T-cell (primary cell): ENCODE measurements around the gene CTRB2. TPM values are rescaled to one million over a fixed set of nuclear protein-coding genes. Genes with fewer than 3 reads are reported as not detected.

ENCODE experiments used
- ATAC-seq, 4 experiments: fragments of 200-7000 bp in 3 of 4; fragments of 150-1000 bp in 1 of 4; cut with Tn5 transposase; replicated peaks in 1 of 4; 1 replicate in 3 of 4; 2 replicates in 1 of 4; pipeline ENCODE4 v1.10.0; 2021; ENCODE audit warnings: moderate library complexity in 3 of 4, mild to moderate bottlenecking in 2 of 4, moderate number of reproducible peaks in 1 of 4
- CTCF ChIA-PET, 2 donors: fragments of 300-600 bp; sonication (Branson Sonifier 250); formaldehyde crosslinking; loops; one replicate each; lab custom pipeline; 2022; ENCODE audit warnings: antibody characterized with exemption in 2 of 2; lab: Charles Lee
- POLR2A ChIA-PET, 2 donors: fragments of 300-600 bp; sonication (Branson Sonifier 250); formaldehyde crosslinking; loops; one replicate each; lab custom pipeline; 2022; ENCODE audit warnings: antibody characterized with exemption in 2 of 2; lab: Charles Lee
- DNase-seq, 35 experiments: peaks; one replicate each; pipeline versions ENCODE4 v3.0.0 to v3.0.0-alpha.2; 2013 to 2023
- H3K27ac ChIP-seq: one replicate; pipeline ENCODE4 v1.5.1; 2013; ENCODE audit warnings: low read length
- H3K27me3 ChIP-seq, 2 experiments: replicated peaks in 1 of 2; 1 replicate in 1 of 2; 2 replicates in 1 of 2; pipeline versions ENCODE4 v1.6.1 to v1.7.0; 2013; ENCODE audit warnings: low read length in 1 of 2, mixed read lengths in 1 of 2; ENCODE audit not compliant: control insufficient read depth in 2 of 2, insufficient read depth in 2 of 2; ENCODE audit errors: extremely low read depth in 1 of 2
- H3K36me3 ChIP-seq, 2 donors: 1 replicate in 1 of 2; 2 replicates in 1 of 2; pipeline versions ENCODE4 v1.6.1 to v1.7.0; 2013; ENCODE audit warnings: low read length in 1 of 2; ENCODE audit not compliant: control insufficient read depth in 2 of 2, insufficient read depth in 1 of 2; ENCODE audit errors: extremely low read depth in 1 of 2
- H3K4me1 ChIP-seq, 2 experiments: 1 replicate in 1 of 2; 2 replicates in 1 of 2; pipeline versions ENCODE4 v1.6.1 to v1.7.0; 2013; ENCODE audit warnings: low read length in 2 of 2, mixed read lengths in 1 of 2; ENCODE audit not compliant: insufficient read depth in 2 of 2, control insufficient read depth in 1 of 2; ENCODE audit errors: extremely low read depth in 1 of 2
- H3K4me3 ChIP-seq, 2 donors: 1 replicate in 1 of 2; 2 replicates in 1 of 2; pipeline versions ENCODE4 v1.5.1 to v1.7.0; 2013; ENCODE audit warnings: mild to moderate bottlenecking in 2 of 2, low read length in 1 of 2, moderate library complexity in 1 of 2; ENCODE audit not compliant: control insufficient read depth in 1 of 2; ENCODE audit errors: extremely low read depth in 1 of 2
- H3K9me3 ChIP-seq: 2 replicates; pipeline ENCODE4 v1.7.0; 2013
- H3K27ac Mint-ChIP-seq, 2 donors: one replicate each; pipeline ENCODE4 v1.8.0; 2020 to 2021; ENCODE audit warnings: mild to moderate bottlenecking in 2 of 2, mixed read lengths in 2 of 2
- H3K27me3 Mint-ChIP-seq, 2 donors: one replicate each; pipeline ENCODE4 v1.8.0; 2021 to 2022; ENCODE audit warnings: mixed read lengths in 2 of 2
- H3K36me3 Mint-ChIP-seq: one replicate; pipeline ENCODE4 v1.8.0; 2021; ENCODE audit warnings: mixed read lengths
- H3K4me1 Mint-ChIP-seq, 3 donors: one replicate each; pipeline ENCODE4 v1.8.0; 2020 to 2022; ENCODE audit warnings: mixed read lengths in 3 of 3, mild to moderate bottlenecking in 1 of 3
- H3K4me3 Mint-ChIP-seq, 3 donors: one replicate each; pipeline ENCODE4 v1.8.0; 2020 to 2022; ENCODE audit warnings: mild to moderate bottlenecking in 3 of 3, mixed read lengths in 3 of 3, moderate library complexity in 3 of 3
- H3K9me3 Mint-ChIP-seq, 3 donors: one replicate each; pipeline ENCODE4 v1.8.0; 2020 to 2022; ENCODE audit warnings: mixed read lengths in 3 of 3
- whole genome bisulfite sequencing: methylation state at CpG from one replicate; pipeline ENCODE4 v1.1.5; 2013; ENCODE audit warnings: missing lambda C conversion rate; ENCODE audit not compliant: insufficient coverage; 5-methylcytosine and 5-hydroxymethylcytosine counted together
- total RNA-seq, 35 experiments: library from RNA in 6 of 35; stranded (reverse) in 6 of 35; fragments of 120-200 nt in 1 of 35; gene quantifications; one replicate each; pipeline versions ENCODE4 v1.2.1 to v1.2.4 and lab custom pipeline; 2013 to 2026

The CTRB2 gene
- total RNA-seq, 5 donors from 2014 or later (not counting 1 experiment from before 2014, with no cell fraction given) = 14.4 to 18.7 (median 15.1) TPM; not detected in 2

DNA sequence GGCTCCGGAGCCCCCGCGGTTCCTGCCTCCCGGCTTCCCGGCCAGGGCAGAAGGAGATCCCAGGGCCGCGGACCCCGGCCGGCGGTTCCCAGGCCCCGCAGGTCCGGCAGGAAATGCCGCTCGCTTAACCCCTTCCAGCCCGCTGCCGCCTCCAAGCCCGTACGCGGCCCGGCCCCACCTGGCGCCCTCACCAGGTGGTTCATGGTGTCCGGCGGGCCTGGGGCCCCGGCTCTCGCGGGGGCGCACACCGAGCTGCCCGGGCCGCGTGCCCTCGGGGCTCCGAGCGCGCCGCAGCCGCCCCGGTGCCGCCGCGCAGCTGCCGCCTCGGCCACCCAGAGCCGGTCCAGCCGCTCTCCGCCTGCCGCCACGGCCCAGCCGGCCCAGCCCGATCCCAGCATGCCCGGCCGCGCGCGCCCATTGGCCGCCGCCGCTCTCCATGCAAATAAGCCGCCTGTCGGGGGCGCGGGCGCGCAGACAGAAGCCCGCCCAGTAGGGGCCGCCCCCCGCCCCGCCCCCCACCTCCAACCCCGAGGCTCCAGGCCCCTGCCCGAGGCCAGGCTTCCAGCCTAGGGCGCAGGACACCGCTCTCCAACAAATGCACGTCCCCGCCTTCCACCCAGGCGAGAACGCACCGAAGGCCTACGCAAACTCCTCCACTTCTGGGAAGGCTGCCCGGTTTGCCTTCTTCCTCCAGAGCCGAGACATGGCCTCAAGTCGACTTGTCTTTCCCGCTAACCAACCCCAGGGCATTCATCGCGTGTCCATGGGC lies 44.5 kb upstream of the CTRB2 start, which contains the start of gene BCAR1:
BCAR1 (minus strand) TSS at position 345 of the 769 bp plus-strand sequence; CDS start at position 203, 142 bp downstream.
- Histone ChIP-seq H3K27ac (no peak within 1 kb of the TSS), H3K9me3 (no peaks in the 10 kb centered on the region), H3K4me3 (peak within 1 kb of the TSS; percentile 14 to 53), H3K4me1 (peaks cover 0 to 17% of the 10 kb centered on the region in 2 experiments), H3K27me3 (peaks cover 2 to 84% of the 10 kb centered on the region in 2 experiments), H3K36me3 (no peaks in the 10 kb centered on the region)
- no peaks in the 10 kb centered on the region for H3K36me3 Mint-ChIP-seq
- peaks cover 0 to 12% (median 10%) of the 10 kb centered on the region in 3 donors for H3K4me1 Mint-ChIP-seq
- ATAC-seq (peak in 2 of 4 experiments; percentile 8 to 76), DNase-seq (no peak)
- no peak within 1 kb of the TSS for H3K27ac Mint-ChIP-seq
- ChIA-PET CTCF (no interaction called here), POLR2A (no interaction called here)
- H3K9me3 Mint-ChIP-seq = no peaks in the 10 kb centered on the region
- 3% methylated on average over 61 of the region's 84 CpGs for WGBS
- peaks cover 16 to 63% of the 10 kb centered on the region in 2 donors for H3K27me3 Mint-ChIP-seq
- peak within 1 kb of the TSS; percentile 61 to 75 (median 64) for H3K4me3 Mint-ChIP-seq

DNA sequence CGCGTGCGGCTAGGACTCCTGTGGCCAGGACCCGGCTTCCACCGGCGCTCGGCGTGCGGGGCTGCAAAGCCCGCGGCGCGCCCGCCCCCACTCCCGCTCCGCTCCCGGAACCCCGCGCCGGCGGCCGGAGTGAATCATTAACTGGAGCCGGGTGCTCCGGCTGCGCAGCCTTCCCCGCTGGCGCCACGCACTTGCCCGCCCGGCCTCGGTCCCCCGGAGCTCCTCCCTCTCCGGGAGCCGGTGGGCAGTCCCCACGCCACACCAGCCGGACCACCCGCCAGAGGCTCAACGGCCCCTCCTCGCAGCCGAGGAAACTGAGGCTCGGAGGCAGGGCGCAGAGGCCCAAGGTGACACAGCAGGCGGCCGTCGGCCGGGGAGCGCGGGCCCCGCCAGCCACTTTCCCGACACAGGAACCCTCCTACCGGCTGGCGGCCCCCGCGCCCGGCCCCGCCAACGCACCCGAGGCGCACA lies 43.9 kb upstream of the CTRB2 start:
- H3K27ac Mint-ChIP-seq = no peak overlapping the region
- H3K4me1 Mint-ChIP-seq = peaks cover 0 to 12% (median 10%) of the 10 kb centered on the region in 3 donors
- peaks cover 16 to 60% of the 10 kb centered on the region in 2 donors for H3K27me3 Mint-ChIP-seq
- no peak overlapping the region for H3K27ac ChIP-seq
- ChIA-PET CTCF (interaction anchor here in 1 of 2 donors (1.0 kb wide), 1 partner anchor 18 kb away, joined by 4 read pairs; no protein-coding TSS in a partner anchor), POLR2A (no interaction called here)
- WGBS = 2% methylated on average over 56 of the region's 59 CpGs
- no peaks in the 10 kb centered on the region for H3K36me3 ChIP-seq
- no peaks in the 10 kb centered on the region for H3K9me3 ChIP-seq
- no peak for DNase-seq
- H3K27me3 ChIP-seq = peaks cover 2 to 81% of the 10 kb centered on the region in 2 experiments
- H3K4me3 Mint-ChIP-seq = peak overlapping the region in 2 of 3 donors; percentile 55 to 57
- peak overlapping the region in 1 of 2 donors; percentile 53 for H3K4me3 ChIP-seq
- H3K4me1 ChIP-seq = peaks cover 0 to 17% of the 10 kb centered on the region in 2 experiments
- no peaks in the 10 kb centered on the region for H3K9me3 Mint-ChIP-seq
- peak in 3 of 4 experiments; percentile 24 to 46 (median 41) for ATAC-seq
- no peaks in the 10 kb centered on the region for H3K36me3 Mint-ChIP-seq

DNA sequence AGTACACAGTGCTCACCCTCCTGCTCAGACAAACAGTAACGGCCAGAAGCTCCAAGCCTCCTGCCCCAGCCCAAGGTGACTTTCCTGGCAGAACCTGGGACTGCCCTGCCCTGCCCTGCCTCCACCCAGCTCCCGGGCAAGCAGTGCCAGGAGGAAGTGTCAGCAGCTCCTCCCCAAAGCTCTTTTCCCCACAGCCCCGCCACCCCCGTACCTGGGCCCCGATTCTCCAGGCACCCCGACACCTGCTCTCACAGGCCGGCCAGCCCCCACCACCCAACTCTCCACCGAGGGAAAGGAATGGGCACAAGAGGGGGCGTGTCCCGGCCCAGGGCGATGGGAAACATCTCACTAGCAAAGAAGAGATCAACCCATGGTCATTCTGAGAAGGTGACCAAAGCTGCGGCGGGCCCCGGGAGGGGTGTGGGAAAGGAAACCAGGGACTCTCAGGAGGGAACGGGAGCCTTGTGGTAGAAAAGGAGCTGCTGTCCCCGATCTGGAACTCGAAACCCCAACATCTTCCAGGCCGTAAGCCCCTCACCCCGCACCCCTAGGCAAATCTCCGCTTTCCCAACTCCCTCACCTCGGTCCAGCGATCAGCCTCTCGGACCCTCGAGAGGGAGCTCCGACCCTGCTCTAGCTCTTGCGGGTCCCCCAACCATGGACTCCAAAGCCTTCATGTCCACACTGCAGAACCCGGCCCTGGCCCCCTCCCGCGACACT lies 43.3 kb upstream of the CTRB2 start:
- WGBS = 6% methylated on average over 18 of the region's 29 CpGs

DNA sequence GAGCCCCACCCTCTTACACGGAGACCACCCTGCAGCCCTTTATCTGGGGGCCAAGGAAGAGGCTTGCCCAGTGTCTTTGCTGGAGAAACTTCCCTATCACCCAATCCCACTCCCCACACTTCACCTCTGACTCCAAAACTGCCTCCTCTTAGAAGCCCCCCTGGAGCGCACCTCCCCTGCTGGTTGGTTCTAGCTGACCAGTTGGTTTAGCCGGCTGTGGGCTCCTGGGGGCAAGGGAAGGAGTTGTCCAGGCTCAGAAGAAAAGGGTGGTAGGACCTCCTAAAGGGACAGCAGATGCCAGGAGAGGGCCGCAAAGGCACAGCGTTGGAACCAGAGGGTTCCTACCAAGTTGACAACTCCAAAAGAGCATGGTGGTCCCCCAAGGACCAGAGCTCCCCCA lies 42.5 kb upstream of the CTRB2 start:
- Mint-ChIP-seq H3K27ac (no peak overlapping the region), H3K4me1 (peaks cover 4 to 12% (median 10%) of the 10 kb centered on the region in 3 donors), H3K27me3 (peaks cover 12 to 50% of the 10 kb centered on the region in 2 donors), H3K36me3 (no peaks in the 10 kb centered on the region), H3K4me3 (no peak overlapping the region), H3K9me3 (no peaks in the 10 kb centered on the region)
- Histone ChIP-seq H3K4me1 (peaks cover 0 to 17% of the 10 kb centered on the region in 2 experiments), H3K27ac (no peak overlapping the region), H3K36me3 (no peaks in the 10 kb centered on the region), H3K4me3 (no peak overlapping the region), H3K9me3 (no peaks in the 10 kb centered on the region), H3K27me3 (peaks cover 0 to 78% of the 10 kb centered on the region in 2 experiments)
- ChIA-PET POLR2A (no interaction called here), CTCF (interaction anchor here in 1 of 2 donors (0.5 kb wide), 1 partner anchor 324 kb away, joined by 7 read pairs; no protein-coding TSS in a partner anchor)
- 86% methylated on average over 5 of the region's 5 CpGs for WGBS
- ATAC-seq (no peak), DNase-seq (no peak)

More for the DNA sequence above, 43.3 kb upstream of the CTRB2 start:
- H3K4me1 ChIP-seq = peaks cover 0 to 17% of the 10 kb centered on the region in 2 experiments
- H3K27me3 ChIP-seq = peaks cover 1 to 82% of the 10 kb centered on the region in 2 experiments
- no peak overlapping the region for H3K27ac Mint-ChIP-seq
- H3K27ac ChIP-seq = no peak overlapping the region
- CTCF ChIA-PET = interaction anchor here in 1 of 2 donors (0.5 to 1.0 kb wide), 2 partner anchors 17 to 325 kb away, joined by 4 to 7 read pairs; no protein-coding TSS in a partner anchor
- H3K4me3 Mint-ChIP-seq = peak overlapping the region; percentile 34 to 57 (median 55)
- H3K4me3 ChIP-seq = peak overlapping the region; percentile 14 to 53
- H3K27me3 Mint-ChIP-seq = peaks cover 16 to 58% of the 10 kb centered on the region in 2 donors
- DNase-seq = no peak
- peaks cover 0 to 12% (median 10%) of the 10 kb centered on the region in 3 donors for H3K4me1 Mint-ChIP-seq
- H3K9me3 ChIP-seq = no peaks in the 10 kb centered on the region
- H3K9me3 Mint-ChIP-seq = no peaks in the 10 kb centered on the region
- H3K36me3 ChIP-seq = no peaks in the 10 kb centered on the region
- no peaks in the 10 kb centered on the region for H3K36me3 Mint-ChIP-seq
- POLR2A ChIA-PET = no interaction called here
- ATAC-seq = no peak

DNA sequence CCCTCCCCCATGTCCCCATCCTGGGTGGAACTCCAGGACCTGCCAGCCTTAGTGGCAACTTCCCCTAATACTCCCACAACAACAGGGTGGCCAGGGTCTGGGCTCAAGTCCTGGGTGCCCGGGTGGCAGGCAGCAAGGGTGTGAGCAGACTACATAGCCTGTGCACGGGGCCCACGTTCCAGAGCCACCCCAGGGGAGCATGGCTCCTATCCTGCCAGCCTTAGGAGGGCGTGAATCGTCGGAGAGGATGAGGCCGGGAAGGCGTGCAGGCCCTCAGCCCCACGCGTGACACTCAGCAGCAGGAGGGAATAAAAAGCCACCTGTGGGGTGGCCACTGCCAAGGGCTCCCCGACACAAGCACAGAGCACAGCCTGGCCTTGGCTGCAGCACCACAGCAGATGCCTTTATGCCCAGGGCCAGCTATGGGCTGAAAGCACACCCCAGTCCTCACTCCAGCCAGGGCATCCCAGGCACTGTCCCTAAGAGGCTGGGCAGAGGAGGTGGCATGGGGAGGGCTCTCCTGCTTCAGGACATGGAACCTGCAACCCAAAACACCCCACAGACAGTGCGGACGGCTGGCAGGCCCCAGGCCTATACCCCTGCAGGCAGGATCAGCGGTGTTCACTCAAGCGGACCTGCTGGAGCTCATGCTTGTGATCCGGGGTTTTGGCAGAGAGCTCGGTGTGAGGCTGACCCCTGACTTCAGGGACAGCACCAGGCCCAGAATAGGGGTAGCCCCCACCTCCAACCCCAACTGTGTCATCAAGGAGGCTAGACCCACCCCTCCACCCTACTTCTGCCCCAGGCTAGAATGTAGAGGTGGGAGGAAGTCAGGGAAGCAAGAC lies 41.8 kb upstream of the CTRB2 start:
- ChIA-PET CTCF (no interaction called here), POLR2A (no interaction called here)
- Mint-ChIP-seq H3K4me3 (no peak overlapping the region), H3K36me3 (no peaks in the 10 kb centered on the region), H3K4me1 (peaks cover 9 to 12% (median 10%) of the 10 kb centered on the region in 3 donors), H3K27me3 (peaks cover 7 to 44% of the 10 kb centered on the region in 2 donors), H3K9me3 (no peaks in the 10 kb centered on the region), H3K27ac (no peak overlapping the region)
- WGBS = 91% methylated on average over 15 of the region's 17 CpGs
- no peak overlapping the region for H3K27ac ChIP-seq
- H3K27me3 ChIP-seq = peaks cover 0 to 73% of the 10 kb centered on the region in 2 experiments
- no peak overlapping the region for H3K4me3 ChIP-seq
- H3K9me3 ChIP-seq = no peaks in the 10 kb centered on the region
- peaks cover 0 to 17% of the 10 kb centered on the region in 2 experiments for H3K4me1 ChIP-seq
- no peaks in the 10 kb centered on the region for H3K36me3 ChIP-seq
- DNase-seq = no peak
- ATAC-seq = no peak
